Fibroblast of lung (primary cell): ENCODE results near the gene CAPN13. TPM values are rescaled to one million over a fixed set of nuclear protein-coding genes. Genes with fewer than 3 reads are reported as not detected.

Experiments used
- DNase-seq, 2 donors: peaks; one replicate each; pipeline versions ENCODE4 v3.0.0 to v3.0.0-alpha.2; 2010; ENCODE audit warnings: low read depth in 2 of 2
- H2AFZ ChIP-seq: 2 replicates; pipeline ENCODE4 v1.5.1; 2012; ENCODE audit warnings: low read length, control low read depth, inconsistent platforms
- H3K27ac ChIP-seq: 2 replicates; pipeline ENCODE4 v1.5.1; 2011; ENCODE audit warnings: low read length, control low read depth; ENCODE audit not compliant: insufficient read depth
- H3K27me3 ChIP-seq: 2 replicates; pipeline ENCODE4 v1.5.1; 2011; ENCODE audit warnings: mild to moderate bottlenecking, low read length; ENCODE audit not compliant: control insufficient read depth, insufficient read depth
- H3K36me3 ChIP-seq: 2 replicates; pipeline ENCODE4 v1.5.1; 2011; ENCODE audit warnings: low read length; ENCODE audit not compliant: control insufficient read depth, insufficient read depth
- H3K4me1 ChIP-seq: 2 replicates; pipeline ENCODE4 v1.5.1; 2011; ENCODE audit warnings: low read length; ENCODE audit not compliant: control insufficient read depth, insufficient read depth; ENCODE audit errors: extremely low read depth
- H3K4me2 ChIP-seq: 2 replicates; pipeline ENCODE4 v1.5.1; 2011; ENCODE audit warnings: low read length, control low read depth; ENCODE audit not compliant: insufficient read depth; ENCODE audit errors: extremely low read depth
- H3K4me3 ChIP-seq, 4 experiments: fragments of 200-600 bp in 1 of 4; sonication (generic) in 1 of 4; replicated peaks in 1 of 4; 2 replicates each; pipeline ENCODE4 v1.5.1; 2011 to 2016; ENCODE audit warnings: low read length in 4 of 4, low read depth in 3 of 4, mild to moderate bottlenecking in 3 of 4, control low read depth in 2 of 4, inconsistent platforms in 1 of 4, mixed read lengths in 1 of 4; ENCODE audit not compliant: insufficient read depth in 1 of 4; ENCODE audit errors: control extremely low read depth in 1 of 4
- H3K79me2 ChIP-seq: 2 replicates; pipeline ENCODE4 v1.5.1; 2012; ENCODE audit warnings: mild to moderate bottlenecking, low read length, inconsistent platforms; ENCODE audit not compliant: control insufficient read depth, insufficient read depth
- H3K9ac ChIP-seq: 2 replicates; pipeline ENCODE4 v1.5.1; 2011; ENCODE audit warnings: mild to moderate bottlenecking, low read length, control low read depth; ENCODE audit not compliant: insufficient read depth
- H3K9me3 ChIP-seq: 2 replicates; pipeline ENCODE4 v1.5.1; 2012; ENCODE audit warnings: low read depth, low read length; ENCODE audit not compliant: control insufficient read depth, insufficient read depth
- H4K20me1 ChIP-seq: 2 replicates; pipeline ENCODE4 v1.5.1; 2011; ENCODE audit warnings: low read length; ENCODE audit not compliant: control insufficient read depth, insufficient read depth; ENCODE audit errors: extremely low read depth
- CTCF ChIP-seq, 2 donors: IDR thresholded peaks in 1 of 2; conservative IDR thresholded peaks in 1 of 2; 1 replicate in 1 of 2; 2 replicates in 1 of 2; pipeline ENCODE4 v1.5.1; 2011 to 2012; ENCODE audit warnings: low read length in 2 of 2, control low read depth in 1 of 2, inconsistent platforms in 1 of 2, low read depth in 1 of 2, mild to moderate bottlenecking in 1 of 2
- EZH2 ChIP-seq: IDR thresholded peaks from 2 replicates; pipeline ENCODE4 v1.5.1; 2012; ENCODE audit warnings: low read length, control low read depth, mild to moderate bottlenecking; ENCODE audit errors: missing control alignments
- polyA plus RNA-seq, 2 donors: library from polyadenylated mRNA; depleted of rRNA in 1 of 2; stranded (reverse) in 1 of 2; unstranded in 1 of 2; fragments of >200 nt; gene quantifications; 2 replicates each; pipeline ENCODE4 v1.2.1, GENCODE V29; 2011 to 2012; ENCODE audit warnings: missing spikeins in 1 of 2
- total RNA-seq: library from RNA; depleted of rRNA; stranded (reverse); fragments of >200 nt; gene quantifications from 2 replicates; pipeline ENCODE4 v1.2.1, GENCODE V29; 2014

Gene CAPN13
- total and polyA plus RNA-seq, 2 donors (not counting 1 experiment from before 2014, with no cell fraction given): not detected

GRCh38 chr2:30823452-30823851 lies 16.2 kb upstream of the CAPN13 start:
- H3K27ac ChIP-seq: no peak overlapping the region
- no peak overlapping the region for H3K4me3 ChIP-seq
- H4K20me1 ChIP-seq: no peaks in the 10 kb centered on the region
- H3K9ac ChIP-seq: no peak overlapping the region
- DNase-seq: no peak
- no peak overlapping the region for H2AFZ ChIP-seq
- TF ChIP-seq CTCF (conservative IDR thresholded peaks at IDR 0.05 in 1 of 2, IDR thresholded peaks at IDR 0.05 in 1 of 2; ENCODE audit: low read depth in 1 of 2, low read length in 2 of 2): no peak
- TF ChIP-seq EZH2: no peak
- no peaks in the 10 kb centered on the region for H3K27me3 ChIP-seq
- H3K79me2 ChIP-seq: no peaks in the 10 kb centered on the region
- no peaks in the 10 kb centered on the region for H3K4me1 ChIP-seq
- H3K36me3 ChIP-seq: no peaks in the 10 kb centered on the region
- no peaks in the 10 kb centered on the region for H3K9me3 ChIP-seq
- H3K4me2 ChIP-seq: no peak overlapping the region

- no peaks in the 10 kb centered on the region for H3K79me2 ChIP-seq
- no peaks in the 10 kb centered on the region for H3K4me1 ChIP-seq
- no peak for DNase-seq
- H3K27me3 ChIP-seq: no peaks in the 10 kb centered on the region
- no peak for TF ChIP-seq EZH2
- TF ChIP-seq CTCF (conservative IDR thresholded peaks at IDR 0.05 in 1 of 2, IDR thresholded peaks at IDR 0.05 in 1 of 2; ENCODE audit: low read depth in 1 of 2, low read length in 2 of 2): no peak
- H3K36me3 ChIP-seq: no peaks in the 10 kb centered on the region
- no peaks in the 10 kb centered on the region for H3K9me3 ChIP-seq
- no peak overlapping the region for H3K4me3 ChIP-seq
- no peak overlapping the region for H3K9ac ChIP-seq
- H3K27ac ChIP-seq: no peak overlapping the region
- H3K4me2 ChIP-seq: no peak overlapping the region
- H4K20me1 ChIP-seq: no peaks in the 10 kb centered on the region
- H2AFZ ChIP-seq: no peak overlapping the region
Observed at GRCh38 chr2:30821960-30822359, 14.7 kb upstream of the CAPN13 start.

- Histone ChIP-seq H3K79me2 (no peaks in the 10 kb centered on the region), H3K27ac (no peak overlapping the region), H4K20me1 (no peaks in the 10 kb centered on the region), H3K27me3 (no peaks in the 10 kb centered on the region), H3K4me1 (no peaks in the 10 kb centered on the region), H2AFZ (no peak overlapping the region), H3K9ac (no peak overlapping the region), H3K9me3 (no peaks in the 10 kb centered on the region), H3K36me3 (no peaks in the 10 kb centered on the region), H3K4me2 (no peak overlapping the region), H3K4me3 (no peak overlapping the region)
- TF ChIP-seq EZH2 (no peak), CTCF (conservative IDR thresholded peaks at IDR 0.05 in 1 of 2, IDR thresholded peaks at IDR 0.05 in 1 of 2; ENCODE audit: low read depth in 1 of 2, low read length in 2 of 2) (no peak)
- no peak for DNase-seq
Observed at GRCh38 chr2:30820381-30821055, 13.3 kb upstream of the CAPN13 start.
